ENCODE results near the gene SLC16A4. TPM values are rescaled to one million over a fixed set of nuclear protein-coding genes. Genes with fewer than 3 reads are reported as not detected.

The SLC16A4 gene
- polyA plus RNA-seq, 1 donor from 2014 or later = 3.6 TPM

Other genes with a start within 250 kb of the SLC16A4 start
- not detected for gene SLC6A17, start 240.5 kb downstream of the SLC16A4 start, polyA plus RNA-seq
- gene KCNC4, start 180.7 kb downstream of the SLC16A4 start, polyA plus RNA-seq = 1.8 TPM
- 16.9 TPM for gene RBM15, start 51.6 kb downstream of the SLC16A4 start, polyA plus RNA-seq
- gene LAMTOR5, start 16.7 kb upstream of the SLC16A4 start, polyA plus RNA-seq = 366 TPM
- gene PROK1, start 60.1 kb upstream of the SLC16A4 start, polyA plus RNA-seq = not detected
- gene KCNA10, start 128.1 kb upstream of the SLC16A4 start, polyA plus RNA-seq = not detected
- not detected for gene KCNA2, start 215.3 kb upstream of the SLC16A4 start, polyA plus RNA-seq